Transverse colon (tissue), 4 donors: ENCODE data around the gene RTP3.

Experiments used
- CTCF ChIP-seq, 5 experiments: fragments of 200-600 bp in 3 of 5; fragments of 450-650 bp in 2 of 5; sonication (generic) in 3 of 5; IDR thresholded peaks; 1 replicate in 2 of 5; 2 replicates in 3 of 5; pipeline ENCODE4 v1.5.1; 2016 to 2017; ENCODE audit warnings: antibody characterized with exemption in 5 of 5, inconsistent platforms in 3 of 5, mild to moderate bottlenecking in 2 of 5, moderate library complexity in 1 of 5
- EP300 ChIP-seq: sonication (generic); formaldehyde crosslinking; IDR thresholded peaks from one replicate; pipeline ENCODE4 v1.6.1; 2017; ENCODE audit warnings: antibody characterized with exemption, low read depth
- POLR2A ChIP-seq: fragments of 450-650 bp; IDR thresholded peaks from one replicate; pipeline ENCODE4 v1.6.1; 2016; ENCODE audit warnings: antibody characterized with exemption, mild to moderate bottlenecking, moderate library complexity
- POLR2AphosphoS5 ChIP-seq, 3 donors: sonication (generic); formaldehyde crosslinking; IDR thresholded peaks; one replicate each; pipeline ENCODE4 v1.6.1; 2016; ENCODE audit warnings: antibody characterized with exemption in 3 of 3

DNA sequence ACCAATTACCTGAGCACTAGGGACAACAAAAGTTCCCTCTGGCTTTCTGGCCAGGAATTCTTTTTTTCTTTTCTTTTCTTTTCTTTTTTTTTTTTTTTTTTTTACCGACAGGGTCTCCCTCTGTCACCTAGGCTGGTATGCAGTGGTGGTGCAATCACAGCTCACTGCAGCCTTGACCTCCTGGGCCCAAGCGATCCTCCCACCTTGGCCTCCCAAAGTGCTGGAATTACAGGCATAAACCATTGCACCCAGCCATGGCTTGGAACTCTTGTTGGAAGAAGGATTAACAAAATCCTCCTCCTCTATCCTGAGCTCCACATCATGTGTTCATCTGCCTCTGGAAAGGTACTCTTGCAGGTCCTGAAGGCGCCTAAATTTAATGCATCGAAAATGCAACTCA, 30.2 kb upstream of the RTP3 start:
- no peak for TF ChIP-seq POLR2A
- TF ChIP-seq CTCF (IDR thresholded peaks at IDR 0.05): no peak
- no peak for TF ChIP-seq POLR2AphosphoS5 (IDR thresholded peaks at IDR 0.05)
- no peak for TF ChIP-seq EP300
